ENCODE results near the gene CYP2W1.

- TF ChIP-seq EZH2 (IDR thresholded peaks at IDR 0.05; ENCODE audit: low read depth) = no peak
- TF ChIP-seq CTCF (conservative IDR thresholded peaks at IDR 0.05) = no peak
These were observed 35.3 kb downstream of the CYP2W1 start for GRCh38 chr7:1018334-1018695.

Data from PC-9 (cell line).